H1 (cell line): ENCODE measurements around the gene POLD4. TPM values are rescaled to one million over a fixed set of nuclear protein-coding genes. Genes with fewer than 3 reads are reported as not detected.

Experiments used
- CHD7 ChIP-seq: fragments of 300-600 bp; sonication (generic); IDR thresholded peaks from 2 replicates; pipeline ENCODE4 v1.7.1; 2012; ENCODE audit warnings: low read length, moderate library complexity, mild to moderate bottlenecking, inconsistent platforms; ENCODE audit not compliant: insufficient replicate concordance
- polyA plus RNA-seq, 7 experiments: library from polyadenylated mRNA; depleted of rRNA in 3 of 7; stranded (reverse) in 5 of 7; unstranded in 2 of 7; fragments of >200 nt in 5 of 7; fragments of 200-250 nt in 2 of 7; gene quantifications; 1 replicate in 5 of 7; 2 replicates in 1 of 7; 4 replicates in 1 of 7; pipeline versions ENCODE4 v1.2.1 to v1.2.3, GENCODE V29; 2011 to 2013; ENCODE audit warnings: missing spikeins in 2 of 7, mixed read lengths in 2 of 7
- total RNA-seq: library from RNA; stranded (reverse); fragmentation: NEBNext Ultra II Directional; extraction: Animal tissue kit (Norgen Biotek cat#: 25700); gene quantifications from 2 replicates; pipeline ENCODE4 v1.2.1, GENCODE V29; 2021

POLD4 gene
- total and polyA plus RNA-seq, 2 of the 8 experiments (the other 6 are each of a cell fraction or from before 2014, with no cell fraction given) = 21.2 to 46.7 TPM

DNA sequence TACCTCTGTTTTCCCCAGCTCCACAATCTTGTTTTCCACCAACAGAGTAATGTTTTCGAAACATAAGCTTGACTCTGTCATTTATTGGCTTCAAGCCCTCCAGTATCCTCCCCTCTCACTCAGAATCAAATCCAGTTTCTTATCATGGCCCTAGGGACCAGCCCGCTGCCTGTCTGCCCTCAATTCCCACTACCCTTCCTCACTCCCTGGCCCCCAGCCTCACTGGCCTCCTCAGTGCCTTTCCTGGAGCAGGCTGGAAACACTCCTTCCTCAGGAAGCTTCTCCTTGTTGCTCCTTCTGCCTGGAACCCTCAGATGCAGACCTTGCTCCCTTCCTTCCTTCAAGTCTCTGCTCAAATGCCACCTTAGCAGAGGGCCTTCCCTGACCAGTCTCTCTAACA is 3.9 kb downstream of the POLD4 start (continued):
- no peak for TF ChIP-seq CHD7
